ENCODE data around the gene RTTN.
A peak's percentile ranks its signal among the peaks of the same experiment; 100 is the strongest.
"Not testable (repeated sequence)": the region's sequence is repeated elsewhere in the genome, so short reads cannot be mapped to it uniquely, and the experiment has no call there.

Gene RTTN

DNA sequence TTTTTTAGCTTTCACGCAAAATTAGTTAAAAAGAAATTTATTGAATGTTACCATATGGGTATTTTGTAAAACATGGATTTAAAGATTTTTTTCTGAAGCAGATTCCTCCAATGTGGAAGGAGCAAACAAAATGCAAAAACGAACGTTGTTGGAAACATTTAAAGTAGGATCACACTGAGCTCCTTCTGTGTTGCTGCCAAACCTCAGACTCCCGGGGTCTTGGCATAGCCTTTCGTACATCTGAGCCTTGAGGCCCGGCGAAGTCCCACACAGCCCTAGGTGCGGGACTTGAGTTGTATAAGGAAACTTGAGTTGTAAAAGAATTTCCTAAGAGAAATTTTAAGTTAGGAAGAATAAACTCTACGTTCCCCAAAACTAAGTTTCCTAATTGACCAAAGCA is 205.8 kb downstream of the RTTN start:
- DNase-seq, result no peak
- intact Hi-C loops (cut with DNase I), result no loop called here

DNA sequence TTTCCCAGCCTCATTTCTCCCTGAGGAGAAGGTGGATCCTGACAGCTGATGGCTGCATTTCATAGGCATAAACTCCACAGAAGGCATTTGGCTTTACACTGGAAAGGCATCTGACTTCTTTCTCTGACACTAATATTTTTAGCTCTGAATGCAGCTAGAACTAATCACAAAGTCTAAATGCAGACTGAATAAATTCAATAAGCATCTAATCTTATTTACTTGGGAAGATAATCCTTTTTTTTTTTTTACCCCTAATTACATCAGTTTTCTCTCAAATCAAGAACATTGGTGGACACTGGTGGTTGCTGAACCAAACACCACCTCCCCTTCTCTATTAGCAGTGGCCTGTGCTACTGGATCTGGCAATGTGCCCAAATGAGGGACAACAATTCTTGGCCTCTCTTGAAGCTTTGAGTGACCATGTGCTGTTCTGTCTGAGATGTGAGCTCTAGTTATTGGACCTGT is 206.9 kb downstream of the RTTN start:
- peak in 6 of 42 donors; percentile 20 to 54 (median 34) for DNase-seq
- intact Hi-C loops (cut with DNase I), result no loop called here

GRCh38 chr18:69996951-69997798 is 208.3 kb downstream of the RTTN start:
- peak in 6 of 42 donors; percentile 17 to 45 (median 24) for DNase-seq
- intact Hi-C loops (cut with DNase I), result no loop called here

DNA sequence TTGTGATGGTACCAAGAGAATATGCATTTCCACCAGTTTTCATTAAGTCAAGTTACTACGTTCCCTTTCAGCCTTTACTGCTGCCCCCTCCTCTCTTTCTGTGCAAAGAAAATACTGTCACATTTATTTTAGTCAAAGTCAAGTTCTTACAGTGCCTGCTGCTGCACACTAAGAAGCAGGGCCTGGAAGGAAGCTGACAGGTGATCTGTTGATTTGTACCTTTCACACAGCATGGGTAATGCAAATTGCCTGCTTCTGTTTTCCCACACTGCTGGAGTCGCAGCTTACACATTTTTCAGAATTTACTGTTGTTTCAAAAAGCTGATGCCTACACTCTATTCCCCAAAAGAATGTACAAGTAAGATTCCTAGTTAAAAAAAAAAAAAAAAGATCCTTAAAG is 209.1 kb downstream of the RTTN start:
- peak in 5 of 42 donors; percentile 11 to 59 (median 26) for DNase-seq
- intact Hi-C loops (cut with DNase I), result no loop called here

GRCh38 chr18:69995774-69996173 is 209.7 kb downstream of the RTTN start:
- DNase-seq, result no peak

DNA sequence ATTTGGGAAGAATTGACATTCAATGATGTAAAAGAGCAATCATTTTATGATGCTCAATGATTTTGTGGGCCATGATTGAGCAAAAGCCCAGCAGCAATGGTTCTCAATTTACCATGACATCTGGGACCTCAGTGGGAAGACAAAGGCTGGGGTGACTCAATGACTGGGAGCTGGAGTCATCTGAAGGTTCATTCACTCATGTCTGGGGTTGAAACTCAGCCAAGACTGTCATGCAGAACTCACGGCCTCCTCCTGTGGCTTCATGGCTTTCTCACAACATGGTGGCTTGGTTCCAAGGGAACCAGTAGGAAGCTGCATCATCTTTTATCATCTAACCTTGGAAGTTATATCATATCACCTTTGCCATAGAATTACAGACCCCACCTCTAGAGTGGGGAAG is 212.7 kb downstream of the RTTN start:
- DNase-seq, result no peak
- intact Hi-C loops (cut with DNase I), result no loop called here

More at GRCh38 chr18:69995774-69996173, 209.7 kb downstream of the RTTN start:
- intact Hi-C loops (cut with DNase I), result no loop called here

DNA sequence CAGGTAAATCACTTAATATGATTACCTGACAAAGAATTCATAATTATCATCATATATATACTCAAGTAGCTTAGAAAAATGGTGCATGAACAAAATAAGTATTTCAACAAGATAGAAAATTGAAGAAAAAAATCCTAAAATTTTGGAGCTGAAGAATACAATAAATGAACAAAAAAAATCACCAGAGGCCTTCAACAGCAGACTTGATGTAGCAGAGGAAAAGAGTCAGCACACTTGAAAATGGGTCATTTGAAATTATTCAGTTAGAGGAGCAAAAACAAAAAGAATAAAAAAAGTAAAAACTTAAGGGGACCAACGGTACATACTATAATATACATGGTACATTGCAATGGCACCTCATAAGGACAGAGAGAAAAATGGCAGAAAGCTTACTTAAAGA is 217.6 kb downstream of the RTTN start:
- no peak for DNase-seq
- intact Hi-C loops (cut with DNase I), result no loop called here

DNA sequence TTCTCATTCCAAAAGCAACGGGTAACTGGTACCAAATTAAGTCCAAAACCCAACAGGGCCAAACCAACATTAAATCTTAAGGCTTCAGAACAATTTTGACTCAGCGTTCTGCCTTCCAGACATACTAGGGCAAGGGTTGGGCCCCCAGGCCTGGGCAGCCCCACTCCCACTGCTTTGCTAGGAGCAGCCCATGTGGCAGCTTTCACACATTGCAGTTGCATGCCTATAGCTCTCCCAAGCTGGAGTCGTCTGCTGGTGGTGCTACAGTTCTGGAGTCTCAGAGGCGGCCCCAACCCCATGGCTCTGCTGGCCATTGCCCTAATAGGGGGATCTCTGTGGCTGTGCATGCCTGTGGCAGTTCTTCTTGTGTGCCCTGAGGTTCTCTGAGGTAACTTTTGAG is 220.2 kb downstream of the RTTN start:
- DNase-seq, result no peak
- intact Hi-C loops (cut with DNase I), result no loop called here

DNA sequence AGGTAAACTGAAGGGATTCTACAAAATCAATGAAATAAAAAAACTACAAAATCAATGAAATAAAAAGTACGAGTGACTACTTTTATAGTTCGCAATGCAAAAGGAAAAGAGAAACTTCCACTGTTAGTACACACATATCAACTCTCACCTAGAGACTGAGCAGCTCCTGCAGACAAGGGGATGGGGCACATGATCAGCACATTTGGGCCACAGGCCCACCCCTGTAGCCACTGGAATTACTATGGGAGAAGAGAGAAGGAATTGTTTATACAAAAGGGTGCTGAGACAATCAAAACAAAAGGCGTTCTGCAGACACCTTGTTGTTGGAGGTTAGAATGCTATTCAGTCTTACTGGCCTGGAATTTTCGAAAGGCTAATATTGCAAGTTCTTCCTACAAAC is 223.1 kb downstream of the RTTN start:
- intact Hi-C loops (cut with DNase I), result no loop called here
- DNase-seq, result no peak

GRCh38 chr18:69981948-69982347 is 223.5 kb downstream of the RTTN start:
- no peak for DNase-seq

GRCh38 chr18:69980982-69981804 is 224.3 kb downstream of the RTTN start:
- intact Hi-C loops (cut with DNase I), result no loop called here
- no peak for DNase-seq

More at GRCh38 chr18:69981948-69982347, 223.5 kb downstream of the RTTN start:
- intact Hi-C loops (cut with DNase I), result no loop called here

DNA sequence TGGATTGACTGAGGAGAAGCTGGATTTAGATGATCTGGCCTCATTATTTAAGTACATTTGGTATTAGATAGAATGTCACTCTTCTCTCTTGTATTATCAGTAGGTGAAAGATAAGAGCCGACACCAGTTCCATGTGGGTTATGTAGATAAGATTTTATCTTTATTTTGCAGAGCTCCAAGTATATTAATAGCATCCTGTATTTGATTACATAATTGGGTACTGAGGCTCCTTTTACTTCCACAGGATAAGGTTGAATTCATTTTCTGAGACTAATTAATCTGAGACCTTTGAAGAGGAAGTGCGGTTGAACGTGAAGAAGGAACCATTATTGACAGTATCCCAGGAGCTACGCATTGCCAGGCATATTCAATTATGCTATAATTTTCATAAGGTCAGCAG is 225.0 kb downstream of the RTTN start:
- DNase-seq, result no peak
- intact Hi-C loops (cut with DNase I), result no loop called here

DNA sequence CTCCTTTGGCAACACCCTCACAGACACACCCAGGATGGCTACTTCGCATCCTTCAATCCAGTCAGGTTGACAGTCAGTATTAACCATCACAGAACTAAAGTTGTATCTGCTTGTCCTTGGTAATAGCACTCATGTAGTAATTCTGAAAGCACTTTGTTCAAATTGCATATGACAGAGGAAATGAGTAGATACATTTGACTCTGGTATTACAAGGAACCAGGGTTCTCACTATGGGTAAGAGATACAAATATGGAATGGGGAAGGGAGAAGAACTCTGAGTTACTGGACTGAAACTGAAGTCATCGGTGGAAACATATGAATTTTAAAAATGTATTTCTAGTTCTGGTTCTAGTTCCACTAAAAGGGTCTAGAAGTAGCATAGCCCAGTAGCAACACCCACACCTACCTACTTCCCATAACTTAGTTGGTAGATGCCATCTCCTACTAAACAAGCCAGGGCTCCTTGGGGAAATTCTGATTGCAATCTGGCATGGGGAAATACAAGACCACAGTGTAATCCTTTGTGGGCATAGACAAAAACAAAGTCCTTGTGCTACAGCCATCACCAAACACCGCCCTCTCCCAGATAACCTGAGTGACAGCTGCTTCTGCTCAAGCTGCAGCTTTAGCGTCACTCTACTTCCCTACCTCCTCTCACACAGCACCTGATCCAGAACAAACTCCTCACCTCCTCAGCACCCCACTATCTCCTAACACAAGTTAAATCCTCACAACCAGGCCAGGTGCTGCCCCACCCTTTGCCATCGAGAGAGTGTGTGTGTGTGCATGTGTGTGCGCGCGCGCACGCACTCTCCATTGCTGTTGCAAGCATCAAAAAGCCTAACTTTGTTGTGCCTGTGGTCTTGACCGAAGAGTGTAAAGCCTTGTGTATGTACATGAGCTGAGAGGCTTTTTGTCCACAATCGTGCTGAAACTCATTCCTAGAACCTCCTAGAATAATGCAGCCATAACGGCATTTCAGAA is 226.5 kb downstream of the RTTN start:
- DNase-seq, result no peak
- intact Hi-C loops (cut with DNase I), result no loop called here

DNA sequence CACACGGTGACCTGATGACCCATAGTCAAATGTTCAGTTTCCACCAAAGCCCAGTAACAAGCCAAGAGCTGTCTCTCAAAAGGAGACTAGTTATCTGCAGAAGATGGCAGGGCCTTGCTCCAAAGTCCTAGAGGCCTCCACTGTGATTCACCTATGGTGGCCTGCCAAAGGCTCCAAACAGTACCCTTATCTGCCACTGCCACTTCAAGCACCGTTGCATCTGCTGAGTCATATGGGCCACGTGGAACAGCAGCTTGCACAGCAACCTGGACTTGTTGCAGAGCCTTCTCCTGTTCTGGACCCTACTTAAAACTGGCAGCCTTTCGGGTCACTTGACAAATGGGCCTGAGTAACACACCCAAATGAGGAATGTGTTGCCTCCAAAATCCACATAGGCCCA is 230.2 kb downstream of the RTTN start:
- intact Hi-C loops (cut with DNase I); DNase-seq: not testable (repeated sequence)

DNA sequence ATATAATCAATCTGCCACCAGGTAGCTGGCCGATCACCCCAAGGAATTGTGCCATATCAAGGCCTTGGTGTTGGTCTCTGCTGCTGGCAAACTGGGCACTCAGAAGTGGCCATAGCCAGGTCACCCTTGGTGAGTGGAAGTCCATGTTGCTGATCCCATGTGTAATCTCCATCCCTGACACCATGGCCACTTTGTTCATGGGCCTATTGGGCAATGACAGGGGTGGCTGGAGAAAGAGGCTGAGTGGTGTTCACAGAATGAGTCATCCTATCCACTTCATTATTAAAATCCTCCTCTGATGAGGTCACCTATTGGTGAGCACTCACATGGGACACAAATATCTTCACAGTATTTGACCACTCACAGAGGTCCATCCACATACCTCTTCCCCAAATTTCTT is 231.1 kb downstream of the RTTN start:
- intact Hi-C loops (cut with DNase I), result no loop called here
- DNase-seq, result no peak

GRCh38 chr18:69969491-69969890 is 236.0 kb downstream of the RTTN start:
- intact Hi-C loops (cut with DNase I), result no loop called here
- DNase-seq, result no peak

DNA sequence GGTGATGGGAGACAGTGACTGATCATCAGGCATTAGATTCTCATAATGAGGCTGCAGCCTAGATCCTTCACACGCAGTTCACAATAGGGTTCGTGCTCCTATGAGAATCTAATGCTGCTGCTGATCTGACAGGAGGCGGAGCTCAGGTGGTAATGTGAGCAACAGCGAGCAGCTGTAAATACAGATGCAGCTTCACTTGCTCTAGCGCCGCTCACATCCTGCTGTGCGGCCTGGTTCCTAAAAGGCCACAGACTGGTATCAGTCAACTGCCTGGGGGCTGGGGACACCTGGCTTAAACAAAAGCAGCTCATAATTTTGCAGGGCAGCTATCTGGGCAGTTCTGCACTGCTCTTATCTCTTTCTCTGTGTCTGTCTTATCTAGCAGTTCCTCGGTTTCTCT is 237.4 kb downstream of the RTTN start:
- no peak for DNase-seq
- intact Hi-C loops (cut with DNase I), result no loop called here

DNA sequence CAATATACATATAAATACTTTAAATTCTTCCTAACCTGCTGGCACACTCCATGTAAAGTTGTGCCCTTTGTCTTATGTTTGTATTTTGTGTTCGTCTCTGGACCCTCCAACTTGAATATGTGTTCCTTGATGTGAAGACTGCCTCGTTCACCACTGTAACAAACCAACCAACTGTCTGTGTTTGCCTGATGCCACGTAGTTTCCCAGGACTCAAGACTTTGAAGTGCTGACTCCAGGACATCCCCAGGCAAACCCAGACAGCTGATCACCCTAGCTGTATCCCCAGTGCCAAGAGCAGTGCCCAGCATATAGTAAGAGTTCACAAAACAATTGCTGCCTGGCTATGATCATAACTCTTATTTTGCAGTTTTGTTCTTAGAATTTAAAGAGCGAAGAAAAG is 242.3 kb downstream of the RTTN start:
- intact Hi-C loops (cut with DNase I), result no loop called here
- no peak for DNase-seq

GRCh38 chr18:69961718-69962117 is 243.8 kb downstream of the RTTN start:
- intact Hi-C loops (cut with DNase I), result no loop called here
- DNase-seq, result no peak

Measured in head of caudate nucleus (tissue), 42 donors.